Calu3 (cell line): ENCODE measurements around the gene GPATCH2L. TPM values are rescaled to one million over a fixed set of nuclear protein-coding genes. Genes with fewer than 3 reads are reported as not detected.

ENCODE experiments used
- BruUV-seq: library from RNA; stranded (reverse); fragments of 400-500 nt; replicated peaks from 2 replicates; lab custom pipeline; 2021; lab: Mats Ljungman, UMichigan
- CTCF ChIA-PET: fragments of 300-600 bp; sonication (Branson Sonifier 250); formaldehyde crosslinking; loops from one replicate; lab custom pipeline; 2022; ENCODE audit warnings: antibody characterized with exemption; lab: Charles Lee
- DNase-seq: peaks from one replicate; pipeline ENCODE4 v3.0.0; 2022
- H3K27ac Mint-ChIP-seq: one replicate; pipeline ENCODE4 v1.8.0; 2022; ENCODE audit warnings: mixed read lengths; ENCODE audit not compliant: unreplicated experiment
- H3K27me3 Mint-ChIP-seq: one replicate; pipeline ENCODE4 v1.8.0; 2022; ENCODE audit warnings: mixed read lengths; ENCODE audit not compliant: unreplicated experiment
- H3K36me3 Mint-ChIP-seq: one replicate; pipeline ENCODE4 v1.8.0; 2022; ENCODE audit warnings: mild to moderate bottlenecking, moderate library complexity, mixed read lengths; ENCODE audit not compliant: insufficient read depth, unreplicated experiment
- H3K4me1 Mint-ChIP-seq: one replicate; pipeline ENCODE4 v1.8.0; 2022; ENCODE audit warnings: mild to moderate bottlenecking, low read depth, mixed read lengths; ENCODE audit not compliant: unreplicated experiment
- H3K4me3 Mint-ChIP-seq: one replicate; pipeline ENCODE4 v1.8.0; 2022; ENCODE audit warnings: mild to moderate bottlenecking, low read depth, moderate library complexity, mixed read lengths; ENCODE audit not compliant: unreplicated experiment
- H3K9me3 Mint-ChIP-seq: one replicate; pipeline ENCODE4 v1.8.0; 2022; ENCODE audit warnings: low read depth, mixed read lengths; ENCODE audit not compliant: unreplicated experiment
- intact Hi-C: fragments of 100-400 bp; cut with micrococcal nuclease; formaldehyde crosslinking; loops from one replicate; pipeline ENCODE4 v1.10.0; 2022; ENCODE audit not compliant: unreplicated experiment
- total RNA-seq: library from RNA; stranded (reverse); gene quantifications from 2 replicates; pipeline ENCODE4 v1.2.3, GENCODE V29; 2022
- TF ChIP-seq, protein P1 (sequence below): fragments of 200-600 bp; IDR thresholded peaks from one replicate; pipeline ENCODE4 v1.8.0; 2022; ENCODE audit warnings: antibody characterized with exemption; ENCODE audit not compliant: unreplicated experiment

Gene GPATCH2L
- total RNA-seq, 1 experiment from 2014 or later, result 62.4 TPM

DNA sequence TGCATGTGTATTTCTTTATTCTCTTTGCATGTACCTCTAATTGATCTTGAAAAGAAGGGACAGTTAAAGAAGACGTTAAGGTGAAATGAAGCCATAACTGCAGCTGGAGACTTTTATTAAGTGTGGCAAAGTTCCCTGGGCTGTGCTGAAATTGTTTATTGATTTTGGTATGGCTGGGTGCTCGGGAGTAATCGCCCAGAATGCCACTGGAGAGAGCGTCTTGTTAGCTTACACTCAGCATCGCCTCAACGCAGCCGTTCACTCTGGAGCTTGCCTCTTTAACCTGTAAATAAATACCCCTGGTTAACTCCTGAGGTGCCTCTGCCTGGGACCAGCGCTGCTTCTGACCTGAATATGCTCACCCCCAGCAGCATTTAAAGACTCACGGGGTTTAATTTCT, 98.6 kb downstream of the GPATCH2L start:
- no TSS peak for BruUV-seq
- Mint-ChIP-seq H3K27me3 (no peaks in the 10 kb centered on the region), H3K4me3 (no peak overlapping the region), H3K36me3 (no peaks in the 10 kb centered on the region), H3K27ac (no peak overlapping the region), H3K9me3 (no peaks in the 10 kb centered on the region), H3K4me1 (no peaks in the 10 kb centered on the region)
- intact Hi-C loops, result no loop called here
- TF ChIP-seq, protein P1, sequence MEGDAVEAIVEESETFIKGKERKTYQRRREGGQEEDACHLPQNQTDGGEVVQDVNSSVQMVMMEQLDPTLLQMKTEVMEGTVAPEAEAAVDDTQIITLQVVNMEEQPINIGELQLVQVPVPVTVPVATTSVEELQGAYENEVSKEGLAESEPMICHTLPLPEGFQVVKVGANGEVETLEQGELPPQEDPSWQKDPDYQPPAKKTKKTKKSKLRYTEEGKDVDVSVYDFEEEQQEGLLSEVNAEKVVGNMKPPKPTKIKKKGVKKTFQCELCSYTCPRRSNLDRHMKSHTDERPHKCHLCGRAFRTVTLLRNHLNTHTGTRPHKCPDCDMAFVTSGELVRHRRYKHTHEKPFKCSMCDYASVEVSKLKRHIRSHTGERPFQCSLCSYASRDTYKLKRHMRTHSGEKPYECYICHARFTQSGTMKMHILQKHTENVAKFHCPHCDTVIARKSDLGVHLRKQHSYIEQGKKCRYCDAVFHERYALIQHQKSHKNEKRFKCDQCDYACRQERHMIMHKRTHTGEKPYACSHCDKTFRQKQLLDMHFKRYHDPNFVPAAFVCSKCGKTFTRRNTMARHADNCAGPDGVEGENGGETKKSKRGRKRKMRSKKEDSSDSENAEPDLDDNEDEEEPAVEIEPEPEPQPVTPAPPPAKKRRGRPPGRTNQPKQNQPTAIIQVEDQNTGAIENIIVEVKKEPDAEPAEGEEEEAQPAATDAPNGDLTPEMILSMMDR, result no peak
- CTCF ChIA-PET, result interaction anchor here (0.5 to 0.7 kb wide), 2 partner anchors 126 to 299 kb away, joined by 3 to 7 read pairs; partner anchors contain the start of gene ESRRB
- DNase-seq, result no peak

DNA sequence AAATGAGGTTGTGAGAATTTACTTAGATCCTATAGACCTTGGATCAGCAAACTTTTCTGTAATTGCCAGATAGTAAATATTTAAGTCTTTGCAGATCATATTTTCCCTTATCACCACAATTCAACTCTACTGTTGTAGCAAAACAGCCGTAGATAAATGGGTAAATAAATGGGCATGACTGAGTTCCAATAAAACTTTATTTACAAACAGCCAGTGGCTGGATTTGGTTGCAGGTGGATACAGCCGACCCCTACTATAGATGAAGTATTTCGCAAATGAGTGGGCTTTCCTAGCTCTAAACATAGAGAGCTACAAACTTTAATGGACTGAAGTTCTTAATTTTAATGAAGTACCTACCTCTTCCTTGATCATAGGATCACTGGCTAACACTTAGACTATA, 100.7 kb downstream of the GPATCH2L start:
- no peaks in the 10 kb centered on the region for H3K36me3 Mint-ChIP-seq
- BruUV-seq, result no TSS peak
- H3K4me3 Mint-ChIP-seq, result no peak overlapping the region
- H3K9me3 Mint-ChIP-seq, result no peaks in the 10 kb centered on the region
- intact Hi-C loops, result no loop called here
- CTCF ChIA-PET, result no interaction called here
- TF ChIP-seq, protein P1, result no peak
- DNase-seq, result no peak
- no peaks in the 10 kb centered on the region for H3K4me1 Mint-ChIP-seq
- no peak overlapping the region for H3K27ac Mint-ChIP-seq
- no peaks in the 10 kb centered on the region for H3K27me3 Mint-ChIP-seq

DNA sequence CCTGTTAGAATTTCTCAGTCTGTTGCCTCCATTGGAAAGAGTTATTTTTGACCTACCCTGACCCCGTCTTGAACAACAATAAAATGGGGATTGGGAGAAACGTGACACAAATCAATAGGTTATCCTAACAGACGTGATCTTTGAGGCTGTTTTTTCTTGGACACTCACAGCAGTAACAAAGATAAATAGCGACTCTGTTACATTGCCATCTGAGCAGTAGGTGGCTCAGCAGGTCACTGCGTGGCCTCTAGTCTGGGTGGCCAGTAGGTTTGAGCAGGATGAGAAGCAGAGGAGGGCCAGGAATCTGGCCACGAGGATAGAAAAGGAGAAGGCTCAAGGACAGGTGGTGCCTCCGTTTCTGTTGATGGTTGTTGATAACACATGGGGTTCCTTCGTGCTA, 101.4 kb downstream of the GPATCH2L start:
- Mint-ChIP-seq H3K27ac (no peak overlapping the region), H3K4me3 (no peak overlapping the region), H3K27me3 (no peaks in the 10 kb centered on the region), H3K36me3 (no peaks in the 10 kb centered on the region), H3K4me1 (no peaks in the 10 kb centered on the region), H3K9me3 (no peaks in the 10 kb centered on the region)
- TF ChIP-seq, protein P1, result no peak
- CTCF ChIA-PET, result no interaction called here
- no TSS peak for BruUV-seq
- no peak for DNase-seq
- intact Hi-C loops, result no loop called here

DNA sequence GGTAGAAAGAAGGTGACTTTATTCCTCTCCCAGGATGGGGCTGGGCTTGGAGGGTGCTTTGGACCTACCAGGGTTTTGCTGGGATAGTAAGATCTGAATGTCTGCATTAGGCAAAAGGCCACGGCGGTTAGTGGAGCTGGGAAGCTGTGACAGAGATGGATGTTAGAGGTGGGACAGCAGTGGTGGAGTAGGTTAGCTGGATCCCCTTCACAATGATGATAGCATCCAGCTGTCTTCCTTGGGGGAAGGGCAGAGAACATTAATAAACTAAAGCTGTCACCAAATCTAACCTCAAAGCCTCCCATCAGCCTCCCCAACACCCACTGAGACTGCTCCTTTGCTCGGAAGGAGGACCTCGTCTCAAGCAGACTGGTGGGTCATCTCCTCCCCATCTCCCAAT, 104.8 kb downstream of the GPATCH2L start:
- TF ChIP-seq, protein P1, result no peak
- BruUV-seq, result no TSS peak
- no peaks in the 10 kb centered on the region for H3K9me3 Mint-ChIP-seq
- CTCF ChIA-PET, result no interaction called here
- intact Hi-C loops, result no loop called here
- no peak overlapping the region for H3K4me3 Mint-ChIP-seq
- H3K36me3 Mint-ChIP-seq, result no peaks in the 10 kb centered on the region
- no peaks in the 10 kb centered on the region for H3K4me1 Mint-ChIP-seq
- no peak for DNase-seq
- no peak overlapping the region for H3K27ac Mint-ChIP-seq
- no peaks in the 10 kb centered on the region for H3K27me3 Mint-ChIP-seq
